Lung (tissue), 12 donors: Measurements from ENCODE around the gene ZAR1L. TPM values are rescaled to one million over a fixed set of nuclear protein-coding genes. Genes with fewer than 3 reads are reported as not detected.

Experiments
- ATAC-seq: fragments of 200-7000 bp; cut with Tn5 transposase; one replicate; pipeline ENCODE4 v1.9.1; 2020; ENCODE audit warnings: moderate number of reproducible peaks; ENCODE audit not compliant: insufficient read depth, low FRiP score
- DNase-seq, 3 donors: peaks; one replicate each; pipeline ENCODE4 v3.0.0-alpha.2; 2013 to 2017
- H3K27ac ChIP-seq, 2 donors: one replicate each; pipeline ENCODE4 v1.5.1; 2013; ENCODE audit warnings: mild to moderate bottlenecking in 2 of 2, moderate library complexity in 2 of 2, control low read depth in 1 of 2, inconsistent platforms in 1 of 2, low read depth in 1 of 2, low read length in 1 of 2
- H3K27me3 ChIP-seq, 3 donors: one replicate each; pipeline ENCODE4 v1.5.1; 2013; ENCODE audit warnings: low read length in 2 of 3; ENCODE audit not compliant: control insufficient read depth in 3 of 3, insufficient read depth in 3 of 3
- H3K36me3 ChIP-seq, 4 donors: one replicate each; pipeline ENCODE4 v1.5.1; 2013; ENCODE audit warnings: low read length in 4 of 4, mild to moderate bottlenecking in 1 of 4, moderate library complexity in 1 of 4; ENCODE audit not compliant: control insufficient read depth in 4 of 4, insufficient read depth in 4 of 4
- H3K4me1 ChIP-seq, 5 donors: one replicate each; pipeline ENCODE4 v1.5.1; 2013; ENCODE audit warnings: low read length in 5 of 5, mild to moderate bottlenecking in 2 of 5, moderate library complexity in 1 of 5; ENCODE audit not compliant: control insufficient read depth in 5 of 5, insufficient read depth in 5 of 5
- H3K4me3 ChIP-seq: one replicate; pipeline ENCODE4 v1.5.1; 2013; ENCODE audit warnings: mild to moderate bottlenecking, control low read depth, moderate library complexity
- H3K9ac ChIP-seq, 2 donors: one replicate each; pipeline ENCODE4 v1.5.1; 2013; ENCODE audit warnings: low read length in 2 of 2, control low read depth in 1 of 2; ENCODE audit not compliant: insufficient read depth in 1 of 2
- H3K9me3 ChIP-seq, 4 donors: one replicate each; pipeline ENCODE4 v1.5.1; 2013; ENCODE audit warnings: low read length in 3 of 4, mild to moderate bottlenecking in 1 of 4, moderate library complexity in 1 of 4; ENCODE audit not compliant: control insufficient read depth in 4 of 4, insufficient read depth in 3 of 4
- WGBS, 2 donors: extraction: QIAGEN DNeasy Blood & Tissue Kit; methylation state at CpG; one replicate each; pipeline ENCODE4 v1.1.7; 2013; 5-methylcytosine and 5-hydroxymethylcytosine counted together
- polyA plus RNA-seq, 2 donors: library from polyadenylated mRNA; stranded (reverse); fragments of 200-250 nt; gene quantifications; one replicate each; pipeline ENCODE4 v1.2.1, GENCODE V29; 2013
- total RNA-seq, 2 donors: library from RNA; depleted of rRNA in 1 of 2; stranded (reverse); fragments of >200 nt in 1 of 2; gene quantifications; one replicate each; pipeline ENCODE4 v1.2.1, GENCODE V29; 2014 to 2021
- TF ChIP-seq, protein P1 (sequence below): IDR thresholded peaks from 2 replicates; pipeline ENCODE4 v1.5.1; 2012; ENCODE audit warnings: mild to moderate bottlenecking; ENCODE audit errors: control extremely low read depth, extremely low read depth
- donor health status: control.
- donor health status: control.
- donor health status: Bipolar disorder and iron deficiency.
- donor health status: healthy.
- donor health status: DM: yes; HTN: yes; CAD: no.

The ZAR1L gene
- total and polyA plus RNA-seq, 4 donors: not detected

DNA sequence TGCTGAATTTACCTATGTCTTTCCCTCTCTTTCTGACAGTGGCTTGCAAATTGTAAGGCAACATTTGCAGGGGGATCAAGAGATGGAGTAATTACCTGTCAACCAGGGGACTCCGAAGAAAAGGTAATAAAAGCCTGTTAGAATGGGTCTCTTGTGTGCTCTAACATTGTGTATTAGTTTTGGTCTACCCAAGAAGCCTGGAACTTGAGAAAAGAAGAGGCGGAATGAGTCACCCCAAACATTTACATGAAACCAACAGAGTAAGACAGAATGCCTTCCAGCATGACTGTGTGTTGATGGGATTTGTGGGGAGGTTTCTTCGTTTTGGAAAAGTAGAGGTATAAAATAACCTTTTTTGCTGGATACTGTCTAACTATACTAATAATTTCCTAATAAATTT, 36.7 kb downstream of the ZAR1L start:
- H3K36me3 ChIP-seq: peaks cover 0 to 45% (median 14%) of the 10 kb centered on the region in 4 donors
- ATAC-seq (no peak), DNase-seq (no peak)
- WGBS, 2 donors: 93 to 95% methylated on average over 3 of the region's 3 CpGs
- TF ChIP-seq, protein P1, sequence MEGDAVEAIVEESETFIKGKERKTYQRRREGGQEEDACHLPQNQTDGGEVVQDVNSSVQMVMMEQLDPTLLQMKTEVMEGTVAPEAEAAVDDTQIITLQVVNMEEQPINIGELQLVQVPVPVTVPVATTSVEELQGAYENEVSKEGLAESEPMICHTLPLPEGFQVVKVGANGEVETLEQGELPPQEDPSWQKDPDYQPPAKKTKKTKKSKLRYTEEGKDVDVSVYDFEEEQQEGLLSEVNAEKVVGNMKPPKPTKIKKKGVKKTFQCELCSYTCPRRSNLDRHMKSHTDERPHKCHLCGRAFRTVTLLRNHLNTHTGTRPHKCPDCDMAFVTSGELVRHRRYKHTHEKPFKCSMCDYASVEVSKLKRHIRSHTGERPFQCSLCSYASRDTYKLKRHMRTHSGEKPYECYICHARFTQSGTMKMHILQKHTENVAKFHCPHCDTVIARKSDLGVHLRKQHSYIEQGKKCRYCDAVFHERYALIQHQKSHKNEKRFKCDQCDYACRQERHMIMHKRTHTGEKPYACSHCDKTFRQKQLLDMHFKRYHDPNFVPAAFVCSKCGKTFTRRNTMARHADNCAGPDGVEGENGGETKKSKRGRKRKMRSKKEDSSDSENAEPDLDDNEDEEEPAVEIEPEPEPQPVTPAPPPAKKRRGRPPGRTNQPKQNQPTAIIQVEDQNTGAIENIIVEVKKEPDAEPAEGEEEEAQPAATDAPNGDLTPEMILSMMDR: no peak
- no peaks in the 10 kb centered on the region for H3K9me3 ChIP-seq
- H3K27ac ChIP-seq: no peak overlapping the region
- peaks cover 0 to 2% (median 0%) of the 10 kb centered on the region in 5 donors for H3K4me1 ChIP-seq
- H3K9ac ChIP-seq: no peak overlapping the region
- H3K27me3 ChIP-seq: no peaks in the 10 kb centered on the region
- H3K4me3 ChIP-seq: no peak overlapping the region

DNA sequence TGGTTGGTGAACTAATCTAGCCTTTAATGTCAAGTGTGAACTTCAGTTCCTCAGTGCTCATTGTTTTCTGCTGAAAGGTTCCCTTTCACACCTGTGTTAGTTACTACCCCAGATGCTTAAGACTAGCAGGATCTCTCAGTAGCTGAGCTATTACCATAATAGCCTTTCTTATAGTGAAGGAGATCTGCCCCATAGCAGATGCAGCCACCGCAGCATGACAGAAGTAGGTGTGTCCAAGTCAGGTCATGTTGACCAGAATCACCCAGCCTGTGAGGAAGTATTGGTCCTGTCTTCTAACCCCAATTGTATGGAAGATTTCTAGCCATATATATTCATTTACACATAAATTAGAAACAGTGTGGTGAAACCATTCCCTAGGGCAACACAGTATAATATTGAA, 37.3 kb downstream of the ZAR1L start:
- 48 to 98% methylated on average over 1 of the region's 1 CpG for WGBS, 2 donors
- Histone ChIP-seq H3K4me3 (no peak overlapping the region), H3K9ac (no peak overlapping the region), H3K27me3 (no peaks in the 10 kb centered on the region), H3K4me1 (no peaks in the 10 kb centered on the region), H3K36me3 (peaks cover 0 to 43% (median 14%) of the 10 kb centered on the region in 4 donors), H3K9me3 (no peaks in the 10 kb centered on the region), H3K27ac (no peak overlapping the region)
- TF ChIP-seq, protein P1: no peak
- DNase-seq: no peak
- ATAC-seq: no peak

DNA sequence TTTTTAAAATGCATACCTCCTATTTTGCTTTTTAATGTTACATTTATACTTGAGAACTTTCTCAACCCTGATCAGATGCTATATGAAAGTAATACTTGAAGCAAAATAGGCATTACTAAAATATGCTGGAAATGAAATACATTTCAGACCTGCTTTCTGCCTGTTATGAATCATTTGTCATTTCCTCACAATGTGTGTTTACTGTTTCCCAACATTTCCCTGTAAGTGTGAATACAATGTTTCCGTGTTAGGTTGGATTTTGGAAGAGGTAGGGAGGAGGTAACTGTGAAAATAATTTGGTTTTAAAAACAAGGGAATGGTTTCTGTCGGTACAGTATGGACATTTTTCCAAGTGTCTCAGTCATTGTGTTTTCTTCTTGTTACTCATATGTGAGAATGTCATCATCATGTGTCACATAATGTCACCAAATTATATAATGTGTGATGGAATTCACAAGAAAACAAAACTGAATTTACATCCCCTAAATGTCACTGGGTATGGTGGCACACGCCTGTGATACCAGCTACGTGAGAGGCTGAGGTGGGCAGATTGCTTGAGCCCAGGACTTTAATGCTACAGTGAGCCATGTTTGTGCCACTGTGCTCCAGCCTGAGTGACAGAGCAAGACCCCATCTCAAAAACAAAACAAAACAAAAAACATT, 43.0 kb downstream of the ZAR1L start:
- peaks cover 0 to 27% (median 11%) of the 10 kb centered on the region in 4 donors for H3K36me3 ChIP-seq
- H3K9me3 ChIP-seq: peaks cover 0 to 3% (median 0%) of the 10 kb centered on the region in 4 donors
- no peak overlapping the region for H3K9ac ChIP-seq
- TF ChIP-seq, protein P1: no peak
- ATAC-seq: no peak
- no peak overlapping the region for H3K4me3 ChIP-seq
- DNase-seq: no peak
- 67 to 76% methylated on average over 4 of the region's 4 CpGs for WGBS, 2 donors
- H3K27ac ChIP-seq: no peak overlapping the region
- H3K4me1 ChIP-seq: peaks cover 0 to 5% (median 0%) of the 10 kb centered on the region in 5 donors
- H3K27me3 ChIP-seq: no peaks in the 10 kb centered on the region
